Middle frontal gyrus (tissue), 1 donor: Measurements from ENCODE around the gene ALDH3A1.

ENCODE experiments used
- DNase-seq: peaks from one replicate; pipeline ENCODE4 v3.0.0-alpha.2; 2015; ENCODE audit warnings: low spot score; ENCODE audit errors: extremely low spot score

ALDH3A1 gene

GRCh38 chr17:19760746-19761145 is 12.6 kb upstream of the ALDH3A1 start:
- DNase-seq = no peak

DNA sequence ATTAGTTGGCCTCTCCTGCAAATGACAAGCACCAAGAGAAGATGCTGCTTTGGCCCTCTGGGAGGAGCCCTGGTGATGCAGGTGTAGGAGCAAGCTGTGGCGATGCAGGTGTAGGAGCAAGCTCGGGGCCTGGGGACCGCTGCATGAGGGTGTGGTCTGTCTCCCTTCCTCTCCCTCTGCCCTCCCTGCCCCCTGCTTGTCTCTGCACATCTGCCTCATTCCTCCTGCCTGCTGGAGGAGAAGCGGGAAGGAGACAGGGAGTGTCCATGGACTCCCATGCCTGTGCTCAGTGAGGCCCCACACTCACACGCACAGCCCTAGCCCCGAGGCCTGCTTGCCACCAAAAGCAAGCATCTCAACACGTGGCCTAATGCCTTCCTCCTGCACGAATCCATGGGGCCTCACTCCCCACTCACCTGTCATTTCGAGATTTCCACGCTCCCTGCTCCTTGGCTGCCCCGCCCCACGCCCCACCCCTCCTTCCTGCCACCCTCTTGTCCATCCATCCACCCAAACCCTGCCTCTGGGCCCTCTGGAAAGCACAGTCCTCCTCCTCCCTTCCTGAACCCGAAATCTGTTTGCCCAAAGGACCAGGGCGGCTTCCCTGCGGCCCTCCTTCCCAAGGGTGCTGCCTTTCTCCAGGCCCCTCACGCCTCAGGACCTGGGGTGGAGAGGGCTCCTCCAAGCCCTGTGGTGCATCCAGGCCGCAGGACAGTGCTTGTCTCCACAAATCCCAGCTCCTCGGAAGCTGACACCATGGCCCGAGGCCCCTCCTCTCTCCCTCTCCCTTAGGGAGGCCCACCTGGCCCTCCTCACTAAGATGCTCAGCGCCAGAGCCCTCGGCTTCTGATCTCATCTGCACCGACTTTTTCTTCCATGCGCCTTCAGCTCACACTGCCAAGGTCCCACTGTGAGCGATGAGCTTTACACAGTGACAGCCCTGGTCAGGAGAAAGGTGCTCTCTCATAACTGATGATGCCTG is 11.8 kb upstream of the ALDH3A1 start:
- DNase-seq = no peak

GRCh38 chr17:19757536-19758180 is 9.6 kb upstream of the ALDH3A1 start:
- DNase-seq = no peak

- DNase-seq = no peak
Observed at GRCh38 chr17:19756546-19756945, 8.4 kb upstream of the ALDH3A1 start.

DNA sequence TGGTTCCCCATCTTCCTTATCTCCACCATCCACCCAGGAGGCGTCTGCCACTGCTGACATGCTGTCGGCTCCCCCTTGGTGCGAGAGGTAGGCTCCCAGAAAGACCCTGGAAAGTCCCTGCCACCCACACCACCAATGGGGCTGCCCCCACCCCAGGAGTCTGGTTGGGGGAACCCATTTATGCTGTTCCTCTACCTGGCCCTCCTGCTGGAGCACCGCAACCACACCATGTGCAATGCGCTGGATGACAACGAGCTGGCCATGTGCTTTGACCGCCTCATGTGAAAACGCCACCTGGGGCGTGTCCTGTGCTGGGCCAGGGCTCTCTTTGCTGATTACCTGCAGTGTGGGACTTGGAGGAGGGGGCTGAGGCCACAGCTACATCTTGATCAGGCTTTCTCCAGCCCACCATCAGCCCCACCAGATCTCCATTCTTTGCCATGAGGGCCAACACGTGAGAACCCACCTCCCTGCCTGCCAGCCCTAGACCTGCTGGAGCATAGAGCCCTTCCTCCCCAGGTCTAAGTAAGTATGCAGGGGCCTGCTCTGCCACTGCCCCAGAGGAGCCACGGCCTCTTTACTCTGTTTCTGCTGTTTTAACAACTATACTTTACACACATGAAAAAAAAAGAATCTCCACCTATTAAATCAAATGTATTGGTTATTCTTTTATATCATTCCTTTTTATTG is 7.9 kb upstream of the ALDH3A1 start:
- DNase-seq = no peak

GRCh38 chr17:19755392-19755791 is 7.3 kb upstream of the ALDH3A1 start:
- DNase-seq = no peak

DNA sequence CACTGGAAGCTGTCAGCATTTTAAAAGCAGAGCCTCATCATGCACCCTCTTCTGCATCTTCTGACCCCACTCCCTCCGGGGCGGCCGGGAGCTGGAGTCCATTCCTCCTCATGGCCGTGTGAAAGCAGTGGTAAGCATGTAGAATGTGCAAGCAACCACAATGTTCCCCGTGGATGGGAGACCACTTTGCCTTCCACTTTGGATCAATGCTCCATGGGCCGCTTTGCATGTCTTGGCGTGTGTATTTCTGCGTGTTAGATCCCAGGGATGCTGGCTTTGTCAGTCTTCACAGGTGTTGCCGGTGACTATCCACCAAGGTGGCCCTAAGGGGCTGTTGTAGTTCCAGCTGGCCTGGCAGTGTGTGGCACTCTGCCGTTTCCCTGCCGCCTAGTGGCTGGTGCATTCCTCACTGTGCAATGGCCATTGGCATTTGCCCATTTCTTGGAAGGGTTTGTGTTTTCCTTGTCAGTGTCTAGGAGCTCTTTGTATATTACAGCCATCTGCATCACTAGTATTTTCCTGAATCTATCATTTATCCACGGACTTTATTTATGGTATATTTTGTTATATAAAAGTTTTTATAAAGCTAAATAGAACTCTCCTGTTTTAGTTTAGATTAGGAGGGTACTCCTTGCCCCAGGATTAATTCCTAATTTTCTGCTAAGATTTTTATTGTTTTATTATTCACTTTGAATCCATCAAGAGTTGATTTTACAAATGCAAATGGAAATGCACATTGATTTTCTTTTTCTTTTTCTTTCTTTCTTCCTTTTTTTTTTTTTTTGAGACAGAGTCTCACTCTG is 5.8 kb upstream of the ALDH3A1 start:
- DNase-seq = no peak

DNA sequence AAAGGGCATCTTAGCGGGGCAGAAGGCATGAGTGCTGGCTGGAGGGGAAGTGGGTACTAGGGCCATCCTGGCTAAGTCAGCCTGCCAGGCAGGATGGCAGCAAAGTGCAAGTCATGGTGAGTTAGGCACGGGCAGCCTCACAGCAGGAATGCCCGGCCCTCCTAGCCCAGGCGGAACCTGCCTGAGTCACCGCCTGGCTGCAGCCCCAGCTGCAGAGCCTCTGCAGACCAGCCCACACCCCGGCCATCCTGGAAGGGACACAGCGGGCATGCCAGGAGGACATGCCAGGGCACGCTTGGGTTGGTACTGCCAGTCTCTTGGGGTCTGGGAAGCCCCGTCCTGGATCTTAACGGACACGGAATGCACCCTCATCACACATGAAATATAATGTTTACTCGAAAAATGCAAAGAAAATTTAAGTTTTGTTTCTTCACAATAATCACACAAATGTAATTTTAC is 5.0 kb upstream of the ALDH3A1 start:
- no peak for DNase-seq

- no peak for DNase-seq
Observed at GRCh38 chr17:19752216-19753050, 4.3 kb upstream of the ALDH3A1 start.

- DNase-seq = no peak
Observed at GRCh38 chr17:19750835-19751234, 2.7 kb upstream of the ALDH3A1 start.

GRCh38 chr17:19750020-19750572 is 2.0 kb upstream of the ALDH3A1 start:
- DNase-seq = no peak

- no peak for DNase-seq
Observed at GRCh38 chr17:19748807-19749193, 702 bp upstream of the ALDH3A1 start.

DNA sequence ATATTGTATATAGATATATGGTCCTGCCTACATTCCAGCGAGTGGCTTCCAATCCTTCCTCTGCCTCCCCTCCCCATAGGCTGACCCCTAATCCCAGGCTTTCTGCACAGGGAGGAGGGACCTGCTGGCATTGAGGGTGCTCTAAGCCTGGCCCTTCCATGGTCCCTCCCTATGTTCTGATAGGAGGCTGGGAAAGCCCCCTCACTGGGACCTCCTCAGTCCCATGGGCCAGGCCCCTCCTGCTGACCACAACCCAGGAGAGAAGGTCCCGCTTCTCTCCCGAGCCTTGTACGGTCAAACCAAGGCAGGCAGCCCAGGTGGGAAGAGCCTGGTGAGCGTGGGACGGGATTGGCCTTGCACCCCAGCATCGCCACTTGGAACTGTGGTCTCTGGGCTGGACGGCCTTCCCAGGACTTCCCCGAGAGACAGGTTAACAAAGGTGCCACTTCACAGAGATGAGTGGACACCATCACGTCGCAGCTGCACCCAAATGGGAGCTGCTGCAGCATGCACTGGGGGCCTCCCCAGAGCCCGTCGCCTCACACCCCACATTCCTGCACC is 859 bp downstream of the ALDH3A1 start:
- no peak for DNase-seq

GRCh38 chr17:19746517-19746916 is 1.6 kb downstream of the ALDH3A1 start:
- no peak for DNase-seq

DNA sequence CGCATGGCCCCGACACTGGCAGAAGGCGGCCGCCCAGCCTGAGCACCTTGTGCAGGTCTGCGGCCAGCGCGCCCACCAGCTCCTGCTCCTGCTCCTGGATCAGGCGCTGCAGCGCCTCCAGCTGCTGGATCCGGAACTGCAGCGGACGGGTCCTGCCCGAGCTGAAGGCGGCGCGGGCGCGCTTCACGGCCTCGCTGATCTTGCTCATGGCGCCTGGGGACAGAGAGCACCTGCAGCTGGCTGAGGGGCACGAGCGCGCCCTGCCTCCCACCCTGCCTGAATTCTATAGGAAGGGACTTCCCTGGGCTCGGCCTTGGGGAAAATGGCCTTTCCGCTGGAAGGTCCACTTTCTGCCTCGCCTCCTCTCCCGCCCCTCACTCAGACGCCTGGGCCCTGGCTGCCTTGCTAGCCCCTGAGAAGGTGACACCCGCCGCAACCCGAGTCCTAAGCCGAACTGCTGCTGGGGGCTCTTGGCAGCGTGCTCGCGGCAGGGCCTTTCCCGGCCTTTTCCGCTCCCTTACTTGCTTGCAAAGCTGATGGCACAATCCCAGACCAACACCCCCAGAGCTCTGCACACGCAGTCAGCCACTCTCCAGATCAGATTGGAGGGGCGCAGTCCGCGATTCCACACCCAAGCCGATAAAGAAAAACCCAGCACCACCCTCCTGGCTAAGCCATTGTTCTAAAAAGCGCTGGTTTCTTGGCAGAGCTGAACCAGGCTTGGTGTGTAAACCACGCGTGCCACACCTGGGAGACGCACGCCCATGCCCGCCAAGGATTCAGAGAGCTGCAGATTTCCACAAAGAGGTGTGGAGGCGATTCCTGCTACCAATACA is 3.0 kb downstream of the ALDH3A1 start:
- DNase-seq = peak; percentile 66

DNA sequence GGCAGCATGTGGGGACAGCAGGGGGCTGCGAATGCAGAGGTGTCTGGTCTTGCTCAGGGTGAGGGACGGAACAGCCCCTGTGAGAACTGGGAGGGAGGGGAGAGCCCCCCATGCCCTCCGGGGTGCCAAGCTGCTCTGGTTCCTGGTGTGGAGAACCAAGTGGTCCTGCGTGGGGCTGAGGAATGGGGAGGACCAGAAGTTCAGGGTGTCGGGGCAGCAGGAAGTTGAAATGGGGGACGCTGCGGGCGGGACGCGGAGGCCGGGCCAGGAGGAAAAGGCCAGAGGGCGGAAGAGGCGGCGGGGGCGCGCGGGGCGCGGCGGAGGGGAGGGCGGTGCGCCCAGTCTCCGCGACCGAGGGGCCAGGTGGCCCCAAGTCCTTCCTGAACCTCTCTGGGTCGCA is 3.6 kb downstream of the ALDH3A1 start:
- DNase-seq = no peak

DNA sequence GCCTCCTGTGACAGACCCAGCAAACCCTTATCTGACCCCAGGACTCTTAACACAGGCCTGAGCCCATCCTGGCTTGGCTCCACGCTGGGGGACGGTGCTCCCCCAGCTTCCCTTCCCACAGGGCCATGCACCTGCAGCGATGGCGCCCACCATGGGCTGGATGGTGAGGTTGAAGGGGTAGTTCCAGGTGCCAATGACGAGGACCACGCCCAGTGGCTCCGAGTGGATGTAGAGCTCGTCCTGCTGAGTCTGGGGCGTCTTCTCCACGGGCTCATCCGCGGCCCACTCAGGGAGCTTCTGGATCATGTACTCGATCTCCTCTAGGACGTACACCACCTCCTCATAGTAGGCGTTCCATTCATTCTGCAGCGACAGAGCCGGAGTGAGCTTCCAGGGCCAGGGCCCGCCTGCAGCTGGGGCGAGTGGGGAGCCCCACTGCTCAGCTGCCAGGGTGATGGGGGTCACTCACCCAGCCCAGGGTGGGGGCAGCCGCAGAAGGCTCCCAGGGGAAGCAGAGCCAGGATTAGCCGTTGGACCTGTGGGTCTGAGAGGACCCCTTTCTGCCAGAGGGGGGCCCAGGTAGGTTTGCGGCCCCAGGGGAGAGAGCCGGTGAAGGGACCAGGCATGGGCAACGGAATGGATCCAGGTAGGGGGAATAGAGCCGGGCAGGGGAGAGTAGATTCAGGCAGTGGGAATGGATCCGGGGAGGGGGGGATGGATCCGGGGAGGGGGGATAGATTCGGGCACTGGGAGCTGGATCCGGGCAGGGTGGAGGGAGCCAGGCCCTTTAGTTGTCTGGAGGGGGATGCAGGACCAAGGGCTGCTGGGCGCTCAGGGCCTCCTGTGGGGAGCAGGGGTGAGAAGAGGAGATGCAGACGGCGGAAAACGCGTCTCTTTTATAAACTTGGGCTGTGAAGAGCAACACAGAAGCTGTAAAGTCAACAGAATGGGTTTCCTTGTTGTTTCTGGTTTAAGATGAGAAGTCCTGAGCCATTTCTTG is 4.7 kb downstream of the ALDH3A1 start:
- no peak for DNase-seq
